Loucy (cell line): ENCODE results near the gene MUC3A.
"Not testable (repeated sequence)": the region's sequence is repeated elsewhere in the genome, so short reads cannot be mapped to it uniquely, and the experiment has no call there.

Experiments
- H2AFZ ChIP-seq: fragments of 200-600 bp; sonication (generic); 2 replicates; pipeline ENCODE4 v1.6.0; 2016; ENCODE audit warnings: antibody characterized with exemption, mild to moderate bottlenecking, low read length, moderate library complexity
- H3F3A ChIP-seq: fragments of 200-600 bp; 2 replicates; pipeline ENCODE4 v1.6.0; 2016; ENCODE audit warnings: antibody characterized with exemption, low read depth, mild to moderate bottlenecking
- H3K27me3 ChIP-seq: fragments of 200-600 bp; sonication (generic); 2 replicates; pipeline ENCODE4 v1.6.1; 2014; ENCODE audit warnings: low read length, mild to moderate bottlenecking; ENCODE audit not compliant: insufficient read depth, poor library complexity, severe bottlenecking
- H3K36me3 ChIP-seq: fragments of 200-600 bp; sonication (generic); 2 replicates; pipeline ENCODE4 v1.6.1; 2016; ENCODE audit warnings: low read length; ENCODE audit not compliant: insufficient read depth
- H3K4me1 ChIP-seq: fragments of 200-600 bp; sonication (generic); 2 replicates; pipeline ENCODE4 v1.5.1; 2014; ENCODE audit warnings: low read length, mild to moderate bottlenecking; ENCODE audit not compliant: insufficient read depth, poor library complexity, severe bottlenecking
- H3K4me2 ChIP-seq: fragments of 200-600 bp; sonication (generic); 2 replicates; pipeline ENCODE4 v1.6.0; 2014; ENCODE audit warnings: antibody characterized with exemption, low read length, low read depth, mild to moderate bottlenecking; ENCODE audit not compliant: poor library complexity, severe bottlenecking
- H3K4me3 ChIP-seq: fragments of 200-600 bp; sonication (generic); 2 replicates; pipeline ENCODE4 v1.5.1; 2014; ENCODE audit warnings: low read length, mild to moderate bottlenecking, mixed read lengths; ENCODE audit not compliant: poor library complexity, severe bottlenecking
- H3K79me2 ChIP-seq: fragments of 200-600 bp; sonication (generic); 2 replicates; pipeline ENCODE4 v1.6.1; 2014; ENCODE audit warnings: low read length; ENCODE audit not compliant: insufficient read depth
- H3K9ac ChIP-seq: fragments of 200-600 bp; sonication (generic); 2 replicates; pipeline ENCODE4 v1.6.0; 2014; ENCODE audit warnings: mild to moderate bottlenecking, low read depth, low read length, moderate library complexity; ENCODE audit not compliant: poor library complexity, severe bottlenecking
- H3K9me2 ChIP-seq: fragments of 200-600 bp; sonication (generic); replicated peaks from 2 replicates; pipeline ENCODE4 v1.6.1; 2016; ENCODE audit warnings: low read depth, low read length, mixed read lengths
- H3K9me3 ChIP-seq: fragments of 200-600 bp; sonication (generic); 2 replicates; pipeline ENCODE4 v1.6.1; 2014; ENCODE audit warnings: mild to moderate bottlenecking, antibody characterized with exemption, low read length, low read depth; ENCODE audit not compliant: insufficient read depth
- H4K20me1 ChIP-seq: fragments of 200-600 bp; sonication (generic); 2 replicates; pipeline ENCODE4 v1.6.0; 2014; ENCODE audit warnings: antibody characterized with exemption, low read length, mild to moderate bottlenecking; ENCODE audit not compliant: insufficient read depth, poor library complexity, severe bottlenecking
- EZH2phosphoT487 ChIP-seq: fragments of 200-600 bp; IDR thresholded peaks from 2 replicates; pipeline ENCODE4 v1.6.1; 2018; ENCODE audit warnings: antibody characterized with exemption, mild to moderate bottlenecking, moderate library complexity, borderline replicate concordance
- TF ChIP-seq, protein P1 (sequence below): fragments of 200-600 bp; sonication (generic); conservative IDR thresholded peaks from 2 replicates; pipeline ENCODE4 v1.5.1; 2014; ENCODE audit warnings: mild to moderate bottlenecking, antibody characterized with exemption, low read length

MUC3A gene

DNA sequence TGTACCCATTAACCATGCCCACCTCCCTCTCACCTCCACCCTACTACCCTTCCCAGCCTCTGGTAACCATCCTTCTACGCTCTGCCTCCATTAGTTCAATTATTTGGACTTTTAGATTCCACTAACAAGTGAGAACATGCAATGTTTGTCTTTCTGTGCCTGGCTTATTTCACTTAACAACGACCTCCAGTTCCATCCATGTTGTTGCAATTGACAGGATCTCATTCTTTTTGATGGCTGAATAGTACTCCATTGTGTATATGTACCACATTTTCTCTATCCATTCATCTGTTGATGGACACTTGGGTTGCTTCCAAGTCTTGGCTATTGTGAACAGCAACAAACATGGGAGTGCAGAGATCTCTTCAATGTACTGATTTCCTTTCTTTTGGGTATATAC is 58.0 kb downstream of the MUC3A start:
- not testable (repeated sequence) for H3K27me3 ChIP-seq, H4K20me1 ChIP-seq, H3F3A ChIP-seq, H3K36me3 ChIP-seq, H3K4me2 ChIP-seq, H3K4me1 ChIP-seq, H3K4me3 ChIP-seq, H2AFZ ChIP-seq, H3K9ac ChIP-seq, H3K9me2 ChIP-seq, H3K9me3 ChIP-seq, H3K79me2 ChIP-seq

DNA sequence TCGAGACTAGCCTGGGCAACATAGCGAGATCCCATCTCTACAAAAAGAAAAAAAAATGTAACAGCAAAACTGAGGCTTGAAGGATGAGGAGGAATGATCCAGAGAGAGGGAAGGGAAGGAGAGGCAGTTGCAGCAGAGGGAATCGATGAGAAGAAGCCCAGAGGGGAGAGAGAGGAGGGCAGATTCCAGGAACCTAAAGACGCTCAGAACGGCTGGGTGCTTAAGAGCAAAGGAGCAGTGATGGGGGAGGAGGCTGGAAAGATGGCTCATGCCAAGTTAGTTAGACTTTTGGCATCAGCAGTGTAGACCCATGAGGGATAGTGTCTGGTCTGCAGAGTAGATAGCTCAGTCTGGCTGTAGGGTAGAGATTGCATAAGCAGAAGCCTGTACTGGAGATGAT is 60.3 kb downstream of the MUC3A start:
- no peak overlapping the region for H3K4me3 ChIP-seq

DNA sequence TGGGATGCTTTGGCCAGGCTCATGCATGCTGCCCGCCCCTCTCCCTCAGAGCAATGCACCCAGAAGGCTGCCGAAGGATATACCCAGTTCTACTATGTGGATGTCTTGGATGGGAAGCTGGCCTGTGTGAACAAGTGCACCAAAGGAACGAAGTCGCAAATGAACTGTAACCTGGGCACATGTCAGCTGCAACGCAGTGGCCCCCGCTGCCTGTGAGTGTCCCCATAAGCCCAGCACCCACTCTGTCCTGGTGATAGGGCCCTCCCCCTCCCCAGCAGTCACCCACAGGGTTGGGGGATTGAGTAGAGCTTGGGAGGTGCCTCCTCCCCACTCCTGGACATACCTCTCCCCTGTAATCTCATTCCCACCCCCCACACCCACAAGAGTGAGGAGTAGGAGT is 63.6 kb downstream of the MUC3A start:
- Histone ChIP-seq H3F3A (no peaks in the 10 kb centered on the region), H3K9me3 (no peaks in the 10 kb centered on the region), H3K4me2 (no peak overlapping the region), H3K36me3 (no peaks in the 10 kb centered on the region), H3K4me1 (peaks cover 8% of the 10 kb centered on the region), H3K79me2 (no peaks in the 10 kb centered on the region), H3K4me3 (no peak overlapping the region), H3K27me3 (no peaks in the 10 kb centered on the region), H3K9me2 (no peaks in the 10 kb centered on the region), H2AFZ (no peak overlapping the region), H4K20me1 (no peaks in the 10 kb centered on the region), H3K9ac (no peak overlapping the region)
- TF ChIP-seq, protein P1, sequence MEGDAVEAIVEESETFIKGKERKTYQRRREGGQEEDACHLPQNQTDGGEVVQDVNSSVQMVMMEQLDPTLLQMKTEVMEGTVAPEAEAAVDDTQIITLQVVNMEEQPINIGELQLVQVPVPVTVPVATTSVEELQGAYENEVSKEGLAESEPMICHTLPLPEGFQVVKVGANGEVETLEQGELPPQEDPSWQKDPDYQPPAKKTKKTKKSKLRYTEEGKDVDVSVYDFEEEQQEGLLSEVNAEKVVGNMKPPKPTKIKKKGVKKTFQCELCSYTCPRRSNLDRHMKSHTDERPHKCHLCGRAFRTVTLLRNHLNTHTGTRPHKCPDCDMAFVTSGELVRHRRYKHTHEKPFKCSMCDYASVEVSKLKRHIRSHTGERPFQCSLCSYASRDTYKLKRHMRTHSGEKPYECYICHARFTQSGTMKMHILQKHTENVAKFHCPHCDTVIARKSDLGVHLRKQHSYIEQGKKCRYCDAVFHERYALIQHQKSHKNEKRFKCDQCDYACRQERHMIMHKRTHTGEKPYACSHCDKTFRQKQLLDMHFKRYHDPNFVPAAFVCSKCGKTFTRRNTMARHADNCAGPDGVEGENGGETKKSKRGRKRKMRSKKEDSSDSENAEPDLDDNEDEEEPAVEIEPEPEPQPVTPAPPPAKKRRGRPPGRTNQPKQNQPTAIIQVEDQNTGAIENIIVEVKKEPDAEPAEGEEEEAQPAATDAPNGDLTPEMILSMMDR = no peak

More for the DNA sequence above, 60.3 kb downstream of the MUC3A start:
- no peak overlapping the region for H2AFZ ChIP-seq
- H3K27me3 ChIP-seq = no peaks in the 10 kb centered on the region
- H3K9me3 ChIP-seq = no peaks in the 10 kb centered on the region
- no peak overlapping the region for H3K4me2 ChIP-seq
- H3K9ac ChIP-seq = no peak overlapping the region
- no peaks in the 10 kb centered on the region for H3K79me2 ChIP-seq
- TF ChIP-seq, protein P1 = no peak
- TF ChIP-seq EZH2phosphoT487 = no peak
- H3K9me2 ChIP-seq = no peaks in the 10 kb centered on the region
- H4K20me1 ChIP-seq = no peaks in the 10 kb centered on the region
- no peaks in the 10 kb centered on the region for H3F3A ChIP-seq
- no peaks in the 10 kb centered on the region for H3K4me1 ChIP-seq
- no peaks in the 10 kb centered on the region for H3K36me3 ChIP-seq

DNA sequence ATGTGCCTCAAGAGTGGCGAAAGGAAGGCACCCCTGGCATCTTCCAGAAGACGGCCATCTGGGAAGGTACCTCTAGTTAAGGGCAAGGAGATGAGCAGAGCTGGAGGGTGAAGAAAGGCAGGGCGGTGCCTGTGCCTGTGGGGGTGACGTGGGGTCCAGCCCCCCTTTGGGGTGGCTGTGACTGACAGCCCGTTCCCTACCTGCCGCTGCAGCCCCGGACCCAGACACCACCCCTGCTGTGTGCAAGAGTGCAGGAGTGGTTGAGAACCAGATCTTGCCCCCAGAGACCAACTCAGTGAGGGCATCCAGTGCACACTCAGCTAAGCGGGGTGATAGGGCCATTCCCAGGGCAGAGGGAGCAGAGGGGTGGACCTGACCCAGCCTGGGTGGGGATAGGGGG is 66.3 kb downstream of the MUC3A start:
- no peak overlapping the region for H3K4me2 ChIP-seq
- H4K20me1 ChIP-seq = no peaks in the 10 kb centered on the region
- no peaks in the 10 kb centered on the region for H3F3A ChIP-seq
- no peak overlapping the region for H3K9ac ChIP-seq
- H3K27me3 ChIP-seq = no peaks in the 10 kb centered on the region
- H3K9me3 ChIP-seq = no peaks in the 10 kb centered on the region
- no peaks in the 10 kb centered on the region for H3K9me2 ChIP-seq
- TF ChIP-seq, protein P1 = no peak
- TF ChIP-seq EZH2phosphoT487 = no peak
- H3K36me3 ChIP-seq = no peaks in the 10 kb centered on the region
- peaks cover 8% of the 10 kb centered on the region for H3K4me1 ChIP-seq
- no peak overlapping the region for H3K4me3 ChIP-seq
- no peak overlapping the region for H2AFZ ChIP-seq
- H3K79me2 ChIP-seq = no peaks in the 10 kb centered on the region
